H1 (cell line): Measurements from ENCODE around the gene SHQ1. TPM values are rescaled to one million over a fixed set of nuclear protein-coding genes. Genes with fewer than 3 reads are reported as not detected.

Source experiments
- CBX5 ChIP-seq: fragments of 300-800, 300-1000 bp; sonication (generic); IDR thresholded peaks from 2 replicates; pipeline ENCODE4 v1.7.1; 2016; ENCODE audit warnings: antibody characterized with exemption, low read length, low read depth
- polyA plus RNA-seq, 7 experiments: library from polyadenylated mRNA; depleted of rRNA in 3 of 7; stranded (reverse) in 5 of 7; unstranded in 2 of 7; fragments of >200 nt in 5 of 7; fragments of 200-250 nt in 2 of 7; gene quantifications; 1 replicate in 5 of 7; 2 replicates in 1 of 7; 4 replicates in 1 of 7; pipeline versions ENCODE4 v1.2.1 to v1.2.3, GENCODE V29; 2011 to 2013; ENCODE audit warnings: missing spikeins in 2 of 7, mixed read lengths in 2 of 7
- total RNA-seq: library from RNA; stranded (reverse); fragmentation: NEBNext Ultra II Directional; extraction: Animal tissue kit (Norgen Biotek cat#: 25700); gene quantifications from 2 replicates; pipeline ENCODE4 v1.2.1, GENCODE V29; 2021

SHQ1 gene
- total and polyA plus RNA-seq, 2 of the 8 experiments (the other 6 are each of a cell fraction or from before 2014, with no cell fraction given): 10.7 to 34.4 TPM

- TF ChIP-seq CBX5: no peak
Observed at GRCh38 chr3:72750405-72750965, 97.8 kb downstream of the SHQ1 start (continued).
